ENCODE measurements around the gene ITPRIPL2. TPM values are rescaled to one million over a fixed set of nuclear protein-coding genes. Genes with fewer than 3 reads are reported as not detected.

Gene ITPRIPL2
- total RNA-seq, 120 experiments from 2014 or later, result 5.1 to 23.9 (median 9.8) TPM

Other genes starting within 250 kb of the ITPRIPL2 start
- 100 to 1,000 TPM in 108 of 120 experiments, 10 to 100 TPM in 12; 85.4 to 168 (median 120) TPM for gene SMG1, start 187.6 kb upstream of the ITPRIPL2 start, total RNA-seq
- gene TMC7, start 130.0 kb upstream of the ITPRIPL2 start, total RNA-seq, result 10 to 100 TPM in 88 of 120 experiments, 1 to 10 TPM in 32; 4.6 to 56.9 (median 13.3) TPM
- gene COQ7, start 46.4 kb upstream of the ITPRIPL2 start, total RNA-seq, result 10 to 100 TPM; 16.8 to 38.7 (median 28.3) TPM
- 10 to 100 TPM; 10.7 to 47.8 (median 28.1) TPM for gene SYT17, start 54.3 kb downstream of the ITPRIPL2 start, total RNA-seq
- gene CLEC19A, start 171.8 kb downstream of the ITPRIPL2 start, total RNA-seq, result 1 to 10 TPM in 26 of 120 experiments, under 1 TPM in 79, not detected in 15; 0.18 to 3.5 (median 0.62) TPM

Measured in dorsolateral prefrontal cortex (tissue), 118 donors.